Measurements from ENCODE around the gene EIF4E1B.
A peak's percentile ranks its signal among the peaks of the same experiment; 100 is the strongest.

The EIF4E1B gene

DNA sequence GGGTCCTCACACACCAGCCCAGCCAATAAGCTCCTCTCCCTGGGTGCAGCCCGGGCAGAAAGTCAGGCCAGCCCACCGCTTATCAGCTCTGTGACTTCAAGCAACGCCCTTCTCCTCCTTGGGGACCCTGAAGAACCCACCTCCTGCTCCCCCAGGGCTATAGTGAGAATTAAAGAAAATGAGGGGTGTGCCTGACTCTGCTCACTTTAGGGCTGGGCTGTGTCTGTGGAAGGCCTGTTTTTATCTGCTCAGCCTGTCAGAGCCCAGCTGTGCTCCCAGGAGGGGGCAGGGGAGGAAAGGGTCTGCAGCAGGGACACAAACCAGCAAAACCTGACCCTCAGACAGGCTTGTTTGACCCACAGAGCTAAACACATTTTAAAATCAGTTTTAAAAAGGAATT lies 24.4 kb upstream of the EIF4E1B start:
- DNase-seq (ENCODE audit: low read depth): no peak

DNA sequence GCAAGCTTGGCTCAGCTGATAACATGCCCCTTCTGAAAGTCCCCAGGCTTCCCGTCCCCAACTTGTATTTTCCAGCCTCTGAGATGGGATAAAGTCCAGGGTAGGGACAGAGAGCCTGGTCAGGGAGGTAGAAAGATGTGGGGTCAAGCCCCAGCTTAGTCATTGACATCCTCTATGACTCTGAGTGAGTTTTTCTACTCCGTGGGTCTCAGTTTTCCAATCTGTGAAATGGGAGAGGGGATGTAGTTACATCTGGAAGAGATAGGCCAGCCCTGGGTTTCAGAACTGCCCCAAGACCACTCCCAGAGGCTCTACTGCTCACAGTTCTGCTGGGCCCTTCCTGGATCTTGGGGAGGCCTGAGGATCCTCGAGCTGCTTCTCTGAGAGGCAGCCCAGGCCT lies 23.6 kb upstream of the EIF4E1B start:
- DNase-seq (ENCODE audit: low read depth): no peak

DNA sequence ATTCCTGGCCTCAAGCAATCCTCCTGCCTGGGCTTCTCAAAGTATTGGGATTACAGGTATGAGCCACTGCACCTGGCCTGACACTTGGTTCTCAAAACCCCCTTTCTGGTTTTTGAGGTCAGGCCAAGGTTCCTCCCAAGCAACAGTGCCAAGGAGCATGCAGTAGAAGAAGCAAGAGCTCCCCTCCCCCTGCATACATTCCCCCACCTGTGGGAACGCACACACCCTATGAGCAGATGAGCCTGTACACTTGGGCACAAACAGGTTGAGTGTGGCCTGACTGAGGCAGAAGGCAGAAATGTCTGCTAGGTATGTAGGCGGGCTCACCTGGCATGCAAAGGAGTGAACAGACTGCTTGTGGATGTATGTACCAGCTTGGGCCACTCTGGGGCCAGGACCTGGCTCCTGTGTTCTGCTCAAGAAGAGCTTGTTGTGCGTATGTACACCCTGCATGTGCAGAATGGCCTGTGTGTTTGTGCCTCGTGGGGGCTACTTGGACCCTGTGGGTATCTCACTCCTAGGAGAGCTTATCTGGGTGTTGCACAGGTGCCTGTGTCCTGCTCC lies 22.3 kb upstream of the EIF4E1B start:
- no peak for DNase-seq (ENCODE audit: low read depth)

DNA sequence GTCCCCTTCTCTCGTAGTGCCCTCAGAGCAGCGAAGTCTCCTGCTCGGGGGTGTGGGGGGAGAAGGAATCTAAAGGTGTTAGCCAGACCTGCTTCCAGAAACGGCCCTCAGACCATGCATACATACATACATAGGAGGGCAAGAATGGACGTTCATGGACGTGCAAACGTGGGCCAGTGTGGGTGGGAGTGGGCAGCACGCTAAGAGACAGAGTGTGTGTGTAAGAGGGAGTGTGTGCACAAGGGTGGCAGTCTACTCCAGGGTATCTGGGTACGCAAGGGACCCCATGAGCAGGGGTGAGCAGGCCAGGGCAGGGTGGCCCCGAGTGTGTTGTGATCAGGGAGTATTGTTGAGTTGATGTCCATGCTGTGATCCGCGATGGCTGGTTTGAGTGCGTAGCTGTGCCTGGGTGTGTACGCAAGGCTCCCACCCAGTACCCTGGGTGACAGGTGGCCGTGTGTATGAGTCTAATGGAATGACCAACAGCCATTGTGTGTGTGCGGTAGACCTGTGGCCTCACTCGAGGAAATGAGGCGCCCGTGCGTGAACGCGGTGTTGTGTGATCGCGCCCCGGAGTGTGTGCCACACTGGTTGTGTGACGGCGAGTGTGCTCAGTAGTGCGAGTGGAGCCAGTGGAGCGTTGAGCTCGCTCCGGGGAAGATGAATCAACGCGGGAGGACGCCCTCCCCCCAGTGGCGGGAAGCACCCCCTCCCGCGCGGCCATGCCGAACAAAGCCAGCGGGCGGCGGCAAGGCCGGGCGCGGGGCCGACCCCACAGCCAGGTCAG lies 21.3 kb upstream of the EIF4E1B start:
- DNase-seq (ENCODE audit: low read depth): no peak

DNA sequence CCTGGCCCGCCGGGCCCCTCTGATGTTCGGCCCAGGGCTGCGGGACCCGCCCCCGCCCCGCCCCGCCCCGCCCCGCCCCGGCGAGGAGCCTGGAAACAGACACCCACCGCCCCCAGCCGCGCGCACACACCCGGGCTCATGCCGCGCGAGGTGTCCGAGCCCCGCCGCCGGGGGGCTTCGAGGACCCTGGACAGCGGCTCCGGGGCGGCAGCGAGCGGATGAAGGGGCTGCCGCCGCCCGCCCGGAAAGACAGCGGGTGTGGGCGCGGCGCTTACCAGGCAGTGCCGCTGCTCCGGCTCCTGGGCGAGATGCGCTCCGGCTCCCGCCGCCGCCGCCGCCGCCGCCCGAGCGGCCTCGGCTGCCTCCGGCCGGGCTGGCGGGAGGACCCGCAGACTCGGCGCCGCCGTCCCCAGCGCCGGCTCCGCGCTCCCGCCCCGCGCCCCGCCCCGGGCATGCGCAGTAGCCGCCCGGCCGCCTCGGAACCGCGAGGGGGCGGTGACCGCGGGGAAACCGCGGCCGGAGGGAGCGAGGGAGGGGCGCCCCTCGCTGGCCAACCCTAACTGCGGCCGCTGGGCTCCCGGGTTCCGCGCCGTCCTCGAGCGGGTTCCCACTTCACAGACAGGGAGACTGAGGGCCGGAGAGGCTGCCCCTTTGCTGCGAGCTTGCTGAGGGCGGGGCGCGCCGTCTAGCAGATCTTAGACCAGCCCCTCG lies 20.6 kb upstream of the EIF4E1B start, which contains the start of gene GPRIN1:
Gene GPRIN1 (minus strand): TSS at position 433 of the 711 bp plus-strand sequence. CDS start 10,322 bp downstream, outside the sequence.
- DNase-seq (ENCODE audit: low read depth): peak; percentile 32

DNA sequence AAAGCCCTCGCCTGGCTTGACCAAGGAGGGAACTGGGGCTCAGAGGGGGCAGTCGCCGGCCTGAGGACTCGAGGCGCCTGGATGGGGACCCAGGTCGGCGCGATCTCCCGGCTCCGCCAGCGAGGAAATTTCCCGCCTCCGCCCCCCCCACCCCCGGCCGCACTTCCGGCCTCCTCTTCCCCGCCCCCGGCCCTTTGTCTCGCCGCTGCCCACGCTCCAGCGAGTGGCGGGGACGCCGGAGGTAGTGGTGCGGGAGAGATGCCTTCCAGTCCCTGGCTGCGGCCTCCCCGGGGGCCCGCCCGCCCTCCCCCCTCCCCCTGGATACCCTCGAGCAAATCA lies 20.1 kb upstream of the EIF4E1B start:
- no peak for DNase-seq (ENCODE audit: low read depth)

DNA sequence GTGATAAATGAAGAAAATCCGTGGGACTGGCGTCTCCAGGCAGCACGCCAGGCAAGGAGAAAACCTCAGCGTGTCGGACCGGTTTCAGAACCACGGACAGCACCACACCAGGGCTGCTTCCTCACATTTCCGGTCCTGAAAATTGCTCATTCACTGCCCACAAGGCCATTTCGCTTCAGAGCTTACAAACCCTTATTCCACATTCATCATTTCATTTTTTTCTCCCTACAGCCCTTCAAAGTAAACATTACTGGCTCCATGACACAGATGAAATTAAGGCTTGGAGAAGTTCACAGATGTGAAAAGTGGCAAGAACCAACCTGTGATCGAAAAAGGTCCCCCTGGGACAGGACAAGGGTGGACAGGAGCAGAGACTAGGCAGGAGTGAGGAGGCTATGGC lies 19.0 kb upstream of the EIF4E1B start:
- no peak for DNase-seq (ENCODE audit: low read depth)

DNA sequence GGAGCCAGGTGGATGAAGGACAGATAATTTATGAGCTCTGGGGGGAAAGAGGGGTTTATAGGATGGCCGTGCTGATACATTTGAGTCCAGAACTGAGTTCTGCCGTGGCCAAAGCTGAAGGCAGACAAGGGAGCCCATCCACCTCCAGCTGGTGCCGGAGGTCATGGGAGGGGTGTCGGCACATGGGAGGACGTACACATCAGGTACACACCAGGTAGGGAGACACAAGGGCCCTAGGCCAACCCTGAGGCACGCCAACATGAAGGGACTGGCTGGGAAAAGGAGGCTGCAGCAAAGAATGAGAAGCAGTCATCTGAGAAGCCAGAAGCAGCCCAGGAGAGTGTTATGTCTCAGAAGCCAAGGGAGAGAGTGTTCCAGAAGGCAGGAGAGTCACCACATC lies 18.5 kb upstream of the EIF4E1B start:
- DNase-seq (ENCODE audit: low read depth): no peak

DNA sequence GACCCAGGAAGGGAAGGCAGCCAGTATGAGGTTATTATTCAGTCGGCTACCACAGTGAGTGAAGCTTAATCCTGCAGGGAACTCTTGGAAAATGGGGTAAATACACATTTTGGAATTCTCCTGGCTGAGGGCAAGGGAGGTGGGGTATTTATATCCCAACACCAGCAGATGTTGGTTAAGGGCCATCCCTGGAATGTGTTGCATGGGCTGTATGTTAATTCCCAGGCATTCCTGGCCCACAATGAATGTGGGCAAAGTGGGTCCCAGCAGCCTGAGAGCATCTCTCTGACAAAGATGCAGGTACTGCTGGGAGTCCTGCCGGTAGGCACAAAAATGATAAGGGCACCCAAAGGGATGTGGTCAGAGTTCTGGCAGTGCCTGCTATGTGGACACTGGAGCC lies 17.6 kb upstream of the EIF4E1B start:
- no peak for DNase-seq (ENCODE audit: low read depth)

DNA sequence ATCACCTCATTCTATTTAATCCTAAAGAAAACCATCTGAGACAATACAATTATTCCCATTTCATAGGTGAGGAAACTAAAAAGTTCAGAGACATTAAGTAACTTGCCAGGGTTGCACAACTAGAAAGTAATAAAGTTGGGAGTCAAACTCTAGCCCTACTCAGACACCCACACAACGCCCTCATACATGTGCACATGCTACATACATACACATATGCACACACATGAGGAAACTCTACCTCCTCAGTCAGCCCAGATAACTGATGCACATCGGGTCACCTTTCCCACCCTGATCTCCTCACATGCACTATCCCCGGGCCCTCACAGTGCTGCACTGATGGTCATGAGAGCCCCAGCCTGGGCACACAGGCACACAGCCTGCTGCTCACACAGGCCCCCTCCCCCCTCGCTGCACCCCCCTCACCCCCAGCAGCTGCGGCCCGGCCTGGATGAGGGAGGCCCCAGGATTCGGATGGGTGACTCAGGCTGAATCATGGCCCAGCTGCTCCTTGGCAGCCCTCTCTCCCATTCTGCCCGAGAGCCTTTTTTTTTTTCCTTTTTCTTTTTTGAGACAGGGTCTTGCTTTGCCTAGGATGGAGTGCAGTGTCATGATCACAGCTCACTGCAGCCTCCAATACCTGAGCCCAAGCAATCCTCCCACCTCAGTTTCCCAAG lies 15.5 kb upstream of the EIF4E1B start:
- no peak for DNase-seq (ENCODE audit: low read depth)

DNA sequence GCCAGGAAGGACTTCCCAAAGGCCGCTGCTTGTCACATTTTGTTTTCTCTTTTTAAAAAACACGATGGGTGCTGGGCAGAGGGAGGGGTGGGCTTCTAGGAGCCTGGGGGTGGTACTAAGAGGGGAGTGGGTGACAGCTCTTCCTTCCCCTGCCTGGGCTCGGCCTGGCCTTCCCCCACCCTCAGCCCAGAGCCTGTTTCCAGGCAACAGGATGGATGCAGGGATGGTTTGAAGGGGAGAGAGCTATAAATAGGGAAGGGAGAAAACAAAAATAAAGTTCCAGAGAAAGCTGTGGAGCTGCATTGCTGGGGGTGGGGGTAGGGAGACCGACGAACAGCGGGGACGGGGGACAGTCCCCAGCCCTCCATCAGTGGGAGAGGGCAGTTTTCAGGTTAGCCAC lies 14.0 kb upstream of the EIF4E1B start:
- DNase-seq (ENCODE audit: low read depth): no peak

DNA sequence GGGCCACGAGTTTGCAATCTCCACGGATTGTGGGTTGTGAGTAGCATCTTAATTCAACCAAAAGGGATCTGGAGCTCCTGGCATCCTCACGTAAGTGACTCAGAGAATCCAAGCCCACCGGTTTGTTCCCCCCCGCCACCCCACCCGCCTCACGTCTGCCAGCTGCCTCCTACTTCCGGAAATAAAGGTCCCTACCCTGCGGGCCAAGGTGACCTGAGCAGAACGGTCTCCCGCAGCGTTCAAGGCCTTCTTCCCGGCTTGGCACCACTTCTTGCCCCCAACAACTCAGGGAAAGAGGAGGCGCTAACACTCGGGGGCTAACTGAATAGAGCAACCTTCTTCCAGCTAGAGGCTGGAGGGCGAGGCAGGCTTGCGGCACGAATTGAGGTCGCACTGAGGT lies 11.7 kb upstream of the EIF4E1B start:
- no peak for DNase-seq (ENCODE audit: low read depth)

DNA sequence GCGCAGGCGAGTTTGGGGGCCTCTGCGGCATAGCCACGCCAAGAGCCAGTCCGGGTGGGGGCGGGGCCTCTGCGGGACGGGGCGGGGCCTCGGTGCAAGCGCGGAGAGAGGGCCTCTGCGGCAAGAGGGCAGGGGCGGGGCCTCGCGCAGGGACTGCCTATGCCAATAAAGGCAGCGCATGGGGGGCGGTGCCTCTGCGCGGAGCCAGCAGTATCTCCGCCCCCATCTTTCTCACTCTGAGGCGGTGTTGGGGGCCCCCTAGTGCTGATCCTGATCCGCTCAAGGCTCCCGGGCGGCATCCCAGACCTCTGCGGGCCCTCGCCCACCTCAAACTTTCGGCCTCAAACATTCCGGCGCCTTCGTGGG lies 11.3 kb upstream of the EIF4E1B start:
- DNase-seq (ENCODE audit: low read depth): peak; percentile 43

DNA sequence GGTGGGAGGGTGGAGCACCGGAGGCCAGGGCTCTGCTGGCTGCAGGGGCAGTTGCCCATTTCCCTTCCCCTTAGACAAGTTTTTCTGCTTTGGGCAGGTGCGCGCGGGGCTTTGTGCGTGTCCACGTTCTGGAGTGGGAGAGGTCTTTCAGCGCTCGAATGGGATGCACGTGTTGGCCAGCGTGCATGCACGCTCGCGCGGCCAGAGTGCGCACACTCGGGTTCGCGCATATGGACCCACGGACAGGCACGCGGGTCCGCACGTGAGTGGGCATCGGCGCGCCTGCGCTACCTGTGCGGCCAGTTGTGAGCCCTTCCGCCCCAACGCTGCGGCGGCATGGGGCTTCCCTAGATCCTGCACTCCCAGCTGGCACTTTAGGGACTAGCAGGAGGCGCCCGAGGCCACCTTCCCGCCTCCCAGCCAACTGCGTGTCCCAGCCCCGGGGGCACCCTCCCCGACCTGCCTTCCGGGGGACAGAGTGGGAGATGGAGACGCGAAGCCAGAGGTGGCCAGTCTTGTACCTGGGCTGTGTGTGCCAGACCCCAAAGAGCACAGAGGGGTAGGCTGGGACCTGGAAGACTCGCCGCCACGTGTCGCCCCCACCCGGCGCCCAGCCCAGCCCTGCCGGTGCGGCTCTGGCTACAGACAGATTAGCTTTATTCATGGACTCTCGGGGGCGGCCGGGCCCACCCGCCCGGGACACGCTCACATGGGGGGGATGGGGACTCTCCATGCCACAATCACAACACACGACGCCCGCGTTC lies 10.7 kb upstream of the EIF4E1B start:
- no peak for DNase-seq (ENCODE audit: low read depth)

DNA sequence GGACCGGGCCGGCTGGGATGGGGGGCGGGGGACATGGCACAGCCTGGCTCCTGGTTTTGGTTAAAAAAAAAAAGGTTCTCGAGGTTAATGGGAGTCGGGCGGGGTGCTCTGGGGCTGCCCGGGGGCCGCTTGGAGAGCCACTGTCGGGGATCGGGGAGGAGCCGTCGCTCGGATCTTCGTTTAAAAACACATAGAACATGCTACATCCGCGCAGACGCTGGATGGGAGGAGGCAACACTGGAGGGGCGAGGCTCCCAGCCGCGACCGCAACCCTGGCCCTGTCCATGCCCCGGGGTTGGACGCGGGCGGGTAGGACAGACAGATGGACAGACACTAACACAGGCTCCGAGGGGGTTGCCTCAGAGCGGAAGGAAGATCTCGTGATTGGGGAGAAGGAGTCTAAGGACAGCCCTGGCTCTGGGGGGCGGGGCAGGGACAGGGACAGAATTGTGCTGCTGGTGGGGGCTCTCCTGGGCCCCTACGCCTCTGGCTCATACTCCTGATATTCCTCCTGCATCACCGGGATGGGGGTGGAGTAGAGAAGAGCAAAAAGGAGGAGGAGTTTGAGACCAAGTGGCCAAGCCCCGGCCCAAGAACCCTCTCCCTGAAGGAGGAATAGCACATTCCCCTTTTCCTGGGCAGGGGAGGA lies 10.0 kb upstream of the EIF4E1B start:
- no peak for DNase-seq (ENCODE audit: low read depth)

DNA sequence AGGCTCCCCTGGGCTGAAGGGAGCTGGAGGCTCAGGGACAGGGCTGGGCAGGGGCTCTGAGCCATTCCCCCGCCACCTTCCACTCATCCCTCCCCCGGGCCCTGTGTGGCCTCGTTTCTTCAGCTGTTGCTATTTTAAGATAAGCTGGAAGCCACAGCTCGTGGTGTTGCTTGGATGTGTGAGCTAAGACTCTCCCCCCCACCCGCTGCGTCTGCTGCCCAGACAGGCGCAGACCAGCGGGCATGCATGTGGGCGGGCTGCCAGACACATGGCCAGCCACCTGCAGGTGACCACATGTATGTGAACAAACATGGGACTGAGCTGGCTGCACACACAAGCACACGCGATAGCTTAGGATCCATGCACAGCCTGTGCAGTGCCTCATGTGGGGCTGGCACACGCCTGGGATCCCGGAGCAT lies 8.8 kb upstream of the EIF4E1B start:
- no peak for DNase-seq (ENCODE audit: low read depth)

DNA sequence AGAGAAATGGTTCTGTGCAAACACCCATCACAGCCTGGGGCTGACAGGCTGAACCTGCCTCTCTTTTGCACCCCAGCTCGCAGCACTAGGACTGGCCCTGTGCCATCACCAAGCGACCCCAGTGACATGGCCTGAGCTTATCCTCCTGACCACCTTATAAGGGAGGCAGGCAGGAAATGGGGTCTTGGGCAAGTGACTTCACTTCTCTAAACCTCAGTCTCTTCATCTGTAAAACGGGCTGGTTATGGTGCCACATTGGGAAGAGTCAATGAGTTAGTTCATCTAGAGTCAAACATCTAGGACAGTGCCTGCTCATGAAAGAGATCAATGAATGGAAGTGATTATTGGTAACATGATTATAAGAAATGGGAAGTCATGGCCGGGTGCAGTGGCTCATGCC lies 6.3 kb upstream of the EIF4E1B start:
- DNase-seq (ENCODE audit: low read depth): no peak

DNA sequence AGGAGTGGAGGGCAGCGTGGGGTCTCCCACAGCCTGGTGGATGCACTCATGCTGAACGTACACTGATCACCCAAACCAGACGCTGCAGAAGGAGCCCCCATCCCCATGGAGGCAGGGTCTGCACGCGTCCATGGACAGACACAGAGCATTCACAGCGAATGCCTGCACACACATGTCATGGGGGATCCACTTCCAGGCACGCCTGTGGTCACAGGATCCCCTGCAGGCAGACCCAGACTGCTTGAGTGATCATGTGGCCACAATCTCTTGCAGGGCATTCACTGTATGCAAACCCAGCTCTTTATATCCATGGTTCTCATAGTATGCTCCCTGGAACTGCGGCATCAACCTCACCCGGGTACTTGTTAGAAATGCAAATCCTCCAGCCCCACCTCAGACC lies 5.5 kb upstream of the EIF4E1B start:
- DNase-seq (ENCODE audit: low read depth): no peak

DNA sequence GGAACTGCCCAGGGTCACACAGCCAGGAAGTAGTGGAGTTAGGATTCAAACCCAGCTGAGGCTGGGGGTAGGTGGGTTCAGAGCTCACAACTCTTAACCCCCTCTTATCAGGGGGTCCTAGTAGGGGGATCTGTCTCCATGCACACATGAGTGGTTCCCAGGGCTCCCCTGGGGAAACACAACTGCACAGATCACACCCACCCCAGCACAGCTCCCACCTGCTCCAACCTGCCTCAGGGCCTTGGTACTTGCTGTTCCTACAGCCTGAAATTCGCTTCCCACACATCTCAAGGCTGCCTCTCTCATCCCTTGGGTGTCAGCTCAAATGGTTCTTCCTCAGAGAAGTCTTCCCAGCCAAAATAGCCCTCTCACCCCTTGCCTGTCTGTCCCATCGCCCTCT lies 5.0 kb upstream of the EIF4E1B start:
- no peak for DNase-seq (ENCODE audit: low read depth)

DNA sequence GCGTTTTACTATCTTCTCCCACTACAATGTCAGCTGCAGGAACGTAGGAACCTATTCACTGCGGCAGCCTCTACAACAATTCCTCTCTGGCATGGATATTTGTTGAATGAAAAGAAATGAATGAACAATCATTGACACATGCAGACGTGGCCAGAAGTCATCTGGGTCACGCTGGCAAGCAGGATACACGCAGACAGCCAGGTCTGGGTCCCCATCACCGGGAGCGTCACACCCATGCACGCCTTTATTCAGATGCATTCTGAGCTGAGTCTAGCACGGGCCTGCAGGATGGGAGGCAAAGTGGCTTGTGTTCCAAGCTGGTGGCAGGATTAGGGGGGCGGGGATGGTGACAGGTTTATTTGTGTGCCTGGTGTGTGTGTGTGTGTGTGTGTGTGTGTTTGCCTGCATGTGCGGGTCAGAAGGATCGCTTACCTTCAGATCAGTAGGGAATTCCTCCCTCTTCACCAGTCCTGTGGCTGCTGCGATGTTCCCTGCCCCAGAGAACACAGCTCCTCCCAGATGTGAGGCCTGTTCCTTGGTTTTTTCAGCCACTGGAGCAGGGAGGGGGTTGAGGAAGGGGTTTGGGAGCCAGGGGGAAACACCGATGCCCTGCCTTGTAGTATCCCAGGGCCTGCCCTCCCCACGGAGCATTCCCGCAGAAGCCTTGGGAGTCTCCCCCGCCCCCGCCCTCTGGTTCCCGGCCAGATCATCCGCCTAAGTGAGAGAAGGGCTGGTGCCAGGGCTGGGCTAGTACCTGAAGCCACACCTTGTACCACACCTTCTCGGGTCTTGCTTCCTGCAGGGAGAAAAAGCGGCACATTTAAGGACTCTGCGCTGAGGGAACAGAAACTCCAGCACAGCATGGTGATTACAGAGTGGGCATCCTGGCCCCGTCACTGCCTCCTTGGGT lies 4.3 kb upstream of the EIF4E1B start:
- DNase-seq (ENCODE audit: low read depth): no peak

DNA sequence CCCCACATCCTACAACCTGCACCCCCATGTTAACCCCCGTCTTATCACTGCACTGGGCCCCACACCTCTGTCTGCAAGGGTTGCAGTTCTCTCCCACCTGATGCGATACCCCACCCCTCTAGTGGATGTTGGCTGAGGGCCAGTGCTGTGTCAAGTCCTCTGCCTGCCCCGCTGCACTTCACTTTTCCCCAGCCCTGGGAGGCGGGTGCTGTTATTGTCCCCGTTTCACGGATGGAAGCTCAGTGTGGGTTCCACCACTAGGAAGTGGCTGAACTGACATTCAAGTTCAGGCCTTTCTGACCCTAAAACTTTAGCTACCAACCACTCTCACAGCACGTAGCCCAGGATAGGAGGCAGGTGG lies 3.6 kb upstream of the EIF4E1B start:
- no peak for DNase-seq (ENCODE audit: low read depth)
